VCaP (cell line): ENCODE measurements around the gene RAD9B.
"Not testable (repeated sequence)": the region's sequence is repeated elsewhere in the genome, so short reads cannot be mapped to it uniquely, and the experiment has no call there.

Source experiments
- H3K27ac ChIP-seq: fragments of 450-650 bp; 2 replicates; pipeline ENCODE4 v1.5.1; 2017
- CTCF ChIP-seq: fragments of 450-650 bp; conservative IDR thresholded peaks from 2 replicates; pipeline ENCODE4 v1.5.1; 2017; ENCODE audit warnings: mild to moderate bottlenecking, moderate library complexity

Gene RAD9B

DNA sequence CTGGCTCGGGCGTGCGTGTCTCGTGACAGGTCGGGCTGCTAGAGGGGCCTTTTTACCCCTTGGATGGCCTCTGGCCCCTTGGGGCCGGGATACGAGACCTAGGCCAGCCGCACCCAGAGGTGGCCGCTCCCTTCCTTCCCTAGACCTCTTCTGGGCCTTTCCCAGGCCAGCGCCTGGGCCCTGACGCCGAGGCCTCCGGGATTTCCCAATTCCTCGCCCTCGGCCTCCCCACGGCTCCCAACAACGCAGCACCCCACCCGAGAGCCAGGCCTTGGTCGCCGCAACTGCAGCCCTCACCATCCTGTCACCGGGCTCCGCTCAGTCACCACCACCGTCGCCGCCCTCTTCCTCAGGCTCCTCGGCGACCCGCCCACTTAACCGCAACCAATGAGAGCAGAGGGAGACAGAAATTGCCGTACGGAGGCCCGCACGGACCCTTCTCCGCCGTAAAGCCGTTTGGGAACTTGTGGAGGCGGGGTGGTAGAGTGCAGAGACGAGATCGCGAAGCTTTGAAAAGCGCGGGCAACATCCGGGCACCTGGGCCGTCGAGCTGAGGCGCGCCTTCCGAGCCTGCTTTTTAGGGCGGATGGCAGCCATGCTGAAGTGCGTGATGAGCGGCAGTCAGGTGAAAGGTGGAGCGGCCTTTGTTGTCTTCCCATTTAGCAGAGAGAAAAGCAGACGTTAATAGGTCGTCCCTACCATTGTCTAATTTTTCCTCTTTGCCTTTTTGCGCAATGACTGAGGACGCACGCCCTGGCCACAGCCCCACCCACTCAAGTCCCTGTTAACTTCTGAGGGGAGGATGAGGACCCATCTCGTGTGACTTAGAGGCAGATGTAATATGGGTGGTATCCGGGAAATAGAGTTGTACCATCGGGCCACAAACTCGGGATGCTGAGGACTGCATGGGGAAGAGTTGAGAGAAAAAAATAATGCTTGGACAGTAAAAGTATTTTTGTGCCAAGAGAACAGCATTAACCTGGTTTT is at the start of gene RAD9B, which contains the start of gene VPS29:
Gene RAD9B (plus strand): TSS at position 580 of the 987 bp plus-strand sequence. CDS start 7 bp downstream, at position 587.
Gene VPS29 (minus strand): TSS at position 360 of the 987 bp plus-strand sequence. CDS start 60 bp downstream, at position 300.
- peak within 1 kb of the TSS; percentile 88 for H3K27ac ChIP-seq
- TF ChIP-seq CTCF, result no peak

DNA sequence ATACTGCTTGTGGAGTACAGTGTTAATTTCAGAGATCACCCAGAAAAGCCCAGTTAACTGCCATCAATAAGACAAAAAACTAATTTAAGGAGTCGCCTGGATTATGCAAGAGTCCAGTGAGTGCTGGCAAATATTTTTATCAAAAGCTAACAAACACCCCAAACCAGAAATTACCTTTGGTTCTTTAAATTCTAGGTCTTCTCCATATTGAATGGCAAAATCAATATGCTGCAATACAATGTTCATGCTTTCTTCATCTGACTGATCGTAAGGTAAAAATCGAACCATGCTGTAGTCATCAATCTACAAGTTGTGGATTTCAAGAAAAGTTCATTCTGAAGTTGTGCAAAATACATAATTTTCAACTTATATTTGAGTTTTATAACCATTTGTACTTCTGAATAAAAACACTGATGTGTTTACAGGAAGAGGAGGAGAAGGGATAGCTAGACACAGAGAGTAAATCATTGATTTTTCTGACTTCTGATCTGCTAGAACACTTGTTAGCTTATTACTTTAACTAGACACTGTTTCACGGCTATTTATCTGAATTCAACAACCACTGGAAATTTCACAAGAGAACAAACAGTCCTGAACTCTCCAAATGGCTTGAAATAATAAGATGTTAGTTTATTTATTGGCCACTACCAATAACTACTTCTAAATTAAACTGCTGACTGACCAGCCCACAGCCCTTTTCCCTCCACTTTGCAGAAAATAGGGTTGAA is 48.4 kb upstream of the RAD9B start:
- no peak for TF ChIP-seq CTCF
- H3K27ac ChIP-seq, result no peak overlapping the region

DNA sequence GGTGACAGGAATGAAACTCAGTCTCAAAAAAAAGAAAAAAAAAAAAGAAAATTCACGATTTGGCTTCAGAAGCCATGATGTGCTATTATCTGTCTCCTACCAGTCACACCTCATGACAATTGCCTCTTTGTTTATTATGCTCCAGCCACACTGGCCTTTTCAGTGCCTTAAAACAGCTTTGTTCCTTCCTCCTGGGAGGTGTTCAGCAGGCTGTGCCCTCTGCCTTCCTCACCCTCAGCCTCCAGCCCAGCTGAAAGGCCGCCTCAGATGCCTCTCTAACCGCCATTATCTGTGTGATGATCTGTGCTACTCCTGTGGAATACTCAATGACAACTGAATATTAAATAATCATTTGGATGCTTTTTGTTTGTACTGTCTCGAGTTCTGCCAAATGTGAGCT is 43.4 kb upstream of the RAD9B start:
- no peak for TF ChIP-seq CTCF
- H3K27ac ChIP-seq, result no peak overlapping the region

GRCh38 chr12:110461189-110461588 is 40.9 kb upstream of the RAD9B start:
- not testable (repeated sequence) for H3K27ac ChIP-seq

GRCh38 chr12:110465024-110465423 is 37.1 kb upstream of the RAD9B start:
- TF ChIP-seq CTCF, result no peak
- H3K27ac ChIP-seq, result no peak overlapping the region

DNA sequence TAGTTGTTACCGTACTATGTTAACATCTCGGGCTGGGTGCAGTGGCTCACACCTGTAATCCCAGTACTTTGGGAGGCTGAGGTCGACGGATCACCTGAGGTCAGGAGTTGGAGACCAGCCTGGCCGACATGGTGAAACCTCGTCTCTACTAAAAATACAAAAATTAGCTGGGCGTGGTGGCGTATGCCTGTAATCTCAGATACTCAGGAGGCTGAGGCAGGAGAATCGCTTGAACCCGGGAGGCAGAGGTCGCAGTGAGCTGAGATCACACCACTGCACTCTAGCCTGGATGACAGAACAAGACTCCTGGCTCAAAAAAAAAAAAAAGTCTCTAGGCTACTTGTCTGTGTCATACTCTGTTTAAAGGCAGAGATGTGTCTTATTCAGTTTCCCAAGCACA is 36.4 kb upstream of the RAD9B start:
- H3K27ac ChIP-seq, result not testable (repeated sequence)

DNA sequence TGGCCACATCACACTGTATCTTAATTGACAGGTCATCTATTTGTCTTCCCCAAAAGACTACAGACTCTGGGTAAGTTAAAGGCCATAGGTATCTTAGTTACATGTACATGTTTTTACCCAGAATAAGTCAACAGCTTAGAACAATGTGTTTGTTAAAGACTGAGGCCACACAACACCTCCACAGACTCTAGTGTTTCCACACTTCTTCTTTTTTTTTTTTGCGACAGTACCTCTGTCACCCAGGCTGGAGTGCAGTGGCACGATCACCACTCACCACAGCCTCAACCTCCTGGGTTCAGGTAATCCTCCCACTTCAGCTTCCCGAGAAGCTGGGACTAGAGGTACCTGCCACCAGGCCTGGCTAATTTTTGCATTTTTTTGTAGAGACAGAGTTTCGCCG is 35.3 kb upstream of the RAD9B start:
- TF ChIP-seq CTCF, result no peak
- H3K27ac ChIP-seq, result peak overlapping the region; percentile 99

GRCh38 chr12:110467847-110468213 is 34.3 kb upstream of the RAD9B start:
- H3K27ac ChIP-seq, result peak overlapping the region; percentile 99

More at GRCh38 chr12:110467847-110468213, 34.3 kb upstream of the RAD9B start:
- no peak for TF ChIP-seq CTCF
